Left ventricle myocardium inferior (tissue), 1 donor: ENCODE results near the gene NLRC4. TPM values are rescaled to one million over a fixed set of nuclear protein-coding genes. Genes with fewer than 3 reads are reported as not detected.
A peak's percentile ranks its signal among the peaks of the same experiment; 100 is the strongest.

Experiments
- DNase-seq: peaks from one replicate; pipeline ENCODE4 v3.0.0-alpha.2; 2020
- H3K27ac ChIP-seq: fragments of 200-600 bp; replicated peaks from 2 replicates; pipeline ENCODE4 v1.8.0; 2021
- H3K27me3 ChIP-seq: fragments of 200-600 bp; 2 replicates; pipeline ENCODE4 v1.8.0; 2021; ENCODE audit warnings: low read depth
- H3K36me3 ChIP-seq: fragments of 200-600 bp; 2 replicates; pipeline ENCODE4 v1.8.0; 2021
- H3K4me1 ChIP-seq: fragments of 200-600 bp; 2 replicates; pipeline ENCODE4 v1.8.0; 2021
- H3K4me3 ChIP-seq: fragments of 200-600 bp; 2 replicates; pipeline ENCODE4 v1.8.0; 2021; ENCODE audit warnings: mild to moderate bottlenecking, moderate library complexity
- H3K9me3 ChIP-seq: fragments of 200-600 bp; replicated peaks from 2 replicates; pipeline ENCODE4 v1.8.0; 2021
- CTCF ChIP-seq: fragments of 200-600 bp; IDR thresholded peaks from 2 replicates; pipeline ENCODE4 v1.8.0; 2021; ENCODE audit warnings: antibody characterized with exemption, mild to moderate bottlenecking, borderline replicate concordance
- intact Hi-C: fragments of 100-400 bp; cut with micrococcal nuclease; formaldehyde crosslinking; loops from one replicate; pipeline ENCODE4 v1.11.0; 2022
- total RNA-seq: library from RNA; stranded (reverse); fragmentation: NEBNext Ultra II Directional; extraction: Animal tissue kit (Norgen Biotek cat#: 25700); gene quantifications from one replicate; pipeline ENCODE4 v1.2.1, GENCODE V29; 2021
- donor health status: DM: no; HTN: yes; CAD: no; lungs with severe emphysema.

The NLRC4 gene
- total RNA-seq, 1 donor from 2014 or later, result 0.96 TPM

DNA sequence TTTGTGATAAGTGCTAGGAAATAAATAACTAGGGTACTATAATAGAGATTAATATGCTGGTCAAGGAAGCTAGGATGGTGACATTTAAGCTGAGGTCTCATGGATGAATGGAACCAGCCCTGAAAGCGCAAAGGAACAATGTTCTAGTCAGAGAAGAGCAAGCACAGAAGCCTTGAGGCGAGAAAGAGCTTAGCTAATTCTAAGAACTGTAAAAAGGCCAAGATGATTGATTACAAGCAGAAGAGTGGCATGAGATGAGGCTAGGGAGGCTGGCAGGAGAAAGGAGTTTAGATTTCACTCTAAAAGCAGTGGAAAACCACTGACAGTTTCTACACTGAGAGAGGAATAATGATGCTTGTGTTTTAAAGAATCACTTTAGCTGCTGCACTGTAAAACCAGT, 9.6 kb upstream of the NLRC4 start:
- TF ChIP-seq CTCF, result no peak
- Histone ChIP-seq H3K9me3 (no peaks in the 10 kb centered on the region), H3K27me3 (no peaks in the 10 kb centered on the region), H3K4me3 (no peak overlapping the region), H3K36me3 (no peaks in the 10 kb centered on the region), H3K4me1 (peaks cover 25% of the 10 kb centered on the region), H3K27ac (no peak overlapping the region)
- intact Hi-C loops, result no loop called here
- DNase-seq, result no peak

- intact Hi-C loops, result no loop called here
- no peak for TF ChIP-seq CTCF
- H3K4me3 ChIP-seq, result no peak overlapping the region
- H3K4me1 ChIP-seq, result peaks cover 11% of the 10 kb centered on the region
- no peaks in the 10 kb centered on the region for H3K9me3 ChIP-seq
- no peak overlapping the region for H3K27ac ChIP-seq
- no peaks in the 10 kb centered on the region for H3K27me3 ChIP-seq
- no peaks in the 10 kb centered on the region for H3K36me3 ChIP-seq
- DNase-seq, result no peak
Observed at GRCh38 chr2:32272279-32272678, 7.6 kb upstream of the NLRC4 start.

DNA sequence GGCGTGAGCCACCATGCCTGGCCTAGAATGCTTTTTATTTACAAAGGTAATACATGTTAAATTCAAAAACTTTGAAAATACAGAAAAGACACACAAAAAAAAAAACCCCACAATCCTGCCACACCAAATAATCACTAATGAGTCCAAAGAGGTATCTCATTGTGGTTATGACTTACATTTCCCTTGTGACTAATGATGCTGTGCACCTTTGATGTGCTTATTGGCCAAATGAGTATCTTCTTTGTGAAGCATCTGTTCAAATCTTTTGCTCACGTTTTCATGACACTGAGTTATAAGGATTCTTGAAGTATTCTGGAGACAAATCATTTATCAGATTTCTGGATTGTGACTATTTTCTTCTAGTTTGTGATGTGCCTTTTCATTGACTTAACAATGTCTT, 6.4 kb upstream of the NLRC4 start:
- H3K36me3 ChIP-seq, result no peaks in the 10 kb centered on the region
- TF ChIP-seq CTCF, result no peak

GRCh38 chr2:32262105-32262504, 2.6 kb downstream of the NLRC4 start:
- Histone ChIP-seq H3K27me3 (no peaks in the 10 kb centered on the region), H3K36me3 (no peaks in the 10 kb centered on the region), H3K9me3 (no peaks in the 10 kb centered on the region), H3K4me1 (peaks cover 6% of the 10 kb centered on the region), H3K27ac (peak overlapping the region; percentile 16), H3K4me3 (no peak overlapping the region)
- TF ChIP-seq CTCF, result no peak
- intact Hi-C loops, result no loop called here
- DNase-seq, result no peak

More for the DNA sequence above, 6.4 kb upstream of the NLRC4 start:
- intact Hi-C loops, result no loop called here
- H3K4me1 ChIP-seq, result peaks cover 7% of the 10 kb centered on the region
- H3K27me3 ChIP-seq, result no peaks in the 10 kb centered on the region
- H3K9me3 ChIP-seq, result no peaks in the 10 kb centered on the region
- DNase-seq, result no peak
- no peak overlapping the region for H3K4me3 ChIP-seq
- H3K27ac ChIP-seq, result no peak overlapping the region

GRCh38 chr2:32260376-32260775, 4.3 kb downstream of the NLRC4 start:
- H3K9me3 ChIP-seq, result no peaks in the 10 kb centered on the region
- intact Hi-C loops, result no loop called here
- no peak for TF ChIP-seq CTCF
- no peak overlapping the region for H3K4me3 ChIP-seq
- peaks cover 11% of the 10 kb centered on the region for H3K4me1 ChIP-seq
- H3K27ac ChIP-seq, result no peak overlapping the region
- H3K27me3 ChIP-seq, result no peaks in the 10 kb centered on the region
- no peak for DNase-seq
- H3K36me3 ChIP-seq, result no peaks in the 10 kb centered on the region

DNA sequence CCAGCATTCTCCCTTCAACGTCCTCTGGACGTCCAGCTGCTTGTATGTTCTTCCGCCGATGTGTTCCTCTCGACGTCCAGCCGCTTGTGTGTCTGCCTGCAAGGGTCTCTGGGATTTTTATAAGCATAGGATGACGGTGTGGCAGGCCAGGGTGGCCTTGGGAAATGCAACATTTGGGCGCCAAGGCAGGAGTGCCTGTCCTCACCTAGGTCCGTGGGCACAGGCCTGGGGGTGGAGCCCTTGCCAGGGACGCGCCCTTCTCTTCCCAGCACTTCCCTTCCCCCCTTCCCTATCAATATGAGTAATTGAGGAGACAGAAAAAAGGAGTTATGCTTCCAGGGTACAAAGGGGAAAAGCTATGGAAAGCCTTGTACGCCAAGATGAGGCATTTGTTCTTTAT, 6.4 kb downstream of the NLRC4 start:
- intact Hi-C loops, result no loop called here
- H3K36me3 ChIP-seq, result no peaks in the 10 kb centered on the region
- H3K4me1 ChIP-seq, result peaks cover 8% of the 10 kb centered on the region
- TF ChIP-seq CTCF, result no peak
- H3K27ac ChIP-seq, result no peak overlapping the region
- no peaks in the 10 kb centered on the region for H3K9me3 ChIP-seq
- H3K27me3 ChIP-seq, result no peaks in the 10 kb centered on the region
- H3K4me3 ChIP-seq, result no peak overlapping the region
- DNase-seq, result no peak
